H1 (cell line): ENCODE results near the gene DTNB. TPM values are rescaled to one million over a fixed set of nuclear protein-coding genes. Genes with fewer than 3 reads are reported as not detected.

ENCODE experiments used
- CTCF ChIA-PET: fragments of 300-600 bp; sonication (Branson Sonifier 250); formaldehyde crosslinking; loops from one replicate; lab custom pipeline; 2021; ENCODE audit not compliant: partially characterized antibody; lab: Charles Lee
- POLR2A ChIA-PET: fragments of 300-600 bp; sonication (Branson Sonifier 250); formaldehyde crosslinking; loops from one replicate; lab custom pipeline; 2021; ENCODE audit warnings: inconsistent platforms; ENCODE audit not compliant: partially characterized antibody; lab: Charles Lee
- DNase-seq, 2 experiments: peaks; one replicate each; pipeline versions ENCODE4 v3.0.0 to v3.0.0-alpha.2; 2010 to 2022; ENCODE audit warnings: low spot score in 2 of 2, low read depth in 1 of 2, mixed read lengths in 1 of 2
- FAIRE-seq: peaks from 2 replicates; lab custom pipeline; 2011; peaks lifted over from hg19 to GRCh38; lab: Jason Lieb, UNC
- H2AFZ ChIP-seq: 2 replicates; pipeline ENCODE4 v1.8.1; 2012; ENCODE audit warnings: low read length, inconsistent platforms
- H2AK5ac ChIP-seq: 2 replicates; pipeline ENCODE4 v1.6.1; 2013; ENCODE audit warnings: low read depth, low read length
- H2BK120ac ChIP-seq: replicated peaks from 2 replicates; pipeline ENCODE3; 2013; ENCODE audit warnings: low read depth, low read length, inconsistent platforms
- H2BK12ac ChIP-seq: 2 replicates; pipeline ENCODE4 v1.6.1; 2013; ENCODE audit warnings: low read depth, low read length
- H2BK15ac ChIP-seq: 2 replicates; pipeline ENCODE4 v1.6.1; 2013; ENCODE audit warnings: low read length
- H2BK20ac ChIP-seq: 2 replicates; pipeline ENCODE4 v1.6.1; 2013; ENCODE audit warnings: low read length
- H2BK5ac ChIP-seq: 2 replicates; pipeline ENCODE4 v1.6.1; 2013; ENCODE audit warnings: low read depth, low read length
- H3K14ac ChIP-seq: 2 replicates; pipeline ENCODE4 v1.6.1; 2013; ENCODE audit warnings: inconsistent platforms; ENCODE audit not compliant: insufficient read length
- H3K18ac ChIP-seq: 2 replicates; pipeline ENCODE4 v1.6.1; 2013; ENCODE audit warnings: low read length; ENCODE audit errors: extremely low read depth
- H3K23ac ChIP-seq: 2 replicates; pipeline ENCODE4 v1.6.1; 2013; ENCODE audit warnings: inconsistent platforms; ENCODE audit not compliant: insufficient read length
- H3K23me2 ChIP-seq: 2 replicates; pipeline ENCODE4 v1.6.1; 2013; ENCODE audit warnings: low read depth, low read length
- H3K27ac ChIP-seq: 2 replicates; pipeline ENCODE4 v1.6.1; 2011; ENCODE audit warnings: low read depth, low read length, inconsistent platforms
- H3K27me3 ChIP-seq, 4 experiments: replicated peaks in 1 of 4; 1 replicate in 1 of 4; 2 replicates in 3 of 4; pipeline versions ENCODE4 v1.6.1 to v1.8.1; 2011 to 2013; ENCODE audit warnings: low read length in 3 of 4, mild to moderate bottlenecking in 3 of 4, inconsistent platforms in 2 of 4, mixed read lengths in 2 of 4, moderate library complexity in 1 of 4; ENCODE audit not compliant: control insufficient read depth in 3 of 4, insufficient read depth in 3 of 4; ENCODE audit errors: extremely low read depth in 1 of 4
- H3K36me3 ChIP-seq, 4 experiments: 2 replicates each; pipeline versions ENCODE4 v1.6.1 to v1.8.1; 2011 to 2013; ENCODE audit warnings: mild to moderate bottlenecking in 4 of 4, low read length in 3 of 4, moderate library complexity in 2 of 4, control low read depth in 1 of 4, inconsistent platforms in 1 of 4; ENCODE audit not compliant: insufficient read depth in 4 of 4, control insufficient read depth in 2 of 4
- H3K4ac ChIP-seq: replicated peaks from 2 replicates; pipeline ENCODE3; 2013; ENCODE audit warnings: low read length, low read depth, mixed read lengths, inconsistent platforms; ENCODE audit not compliant: insufficient read length
- H3K4me1 ChIP-seq, 4 experiments: replicated peaks in 1 of 4; 1 replicate in 1 of 4; 2 replicates in 3 of 4; pipeline versions ENCODE4 v1.6.1 to v1.8.1; 2011 to 2013; ENCODE audit warnings: low read length in 3 of 4, inconsistent platforms in 2 of 4, mixed read lengths in 1 of 4; ENCODE audit not compliant: insufficient read depth in 4 of 4, control insufficient read depth in 3 of 4
- H3K4me2 ChIP-seq, 2 experiments: 2 replicates each; pipeline versions ENCODE4 v1.6.1 to v1.8.1; 2011 to 2013; ENCODE audit warnings: low read depth in 2 of 2, low read length in 2 of 2, control low read depth in 1 of 2, inconsistent platforms in 1 of 2, mild to moderate bottlenecking in 1 of 2; ENCODE audit not compliant: insufficient read depth in 1 of 2
- H3K4me3 ChIP-seq, 4 experiments: fragments of 200-600, 300-600 bp in 1 of 4; sonication (generic), shearing (Covaris generic), sonication (Bioruptor Twin) in 1 of 4; 2 replicates each; pipeline versions ENCODE4 v1.5.1 to v1.8.1; 2011 to 2016; ENCODE audit warnings: low read length in 4 of 4, low read depth in 3 of 4, control low read depth in 2 of 4, inconsistent platforms in 2 of 4, mild to moderate bottlenecking in 2 of 4, mixed read lengths in 1 of 4, moderate library complexity in 1 of 4; ENCODE audit not compliant: insufficient read depth in 2 of 4; ENCODE audit errors: extremely low read depth in 1 of 4
- H3K56ac ChIP-seq: replicated peaks from 2 replicates; pipeline ENCODE3; 2013; ENCODE audit warnings: low read depth, mild to moderate bottlenecking, mixed read lengths, low read length, inconsistent platforms; ENCODE audit not compliant: insufficient read length
- H3K79me1 ChIP-seq: 2 replicates; pipeline ENCODE4 v1.6.1; 2013; ENCODE audit warnings: low read depth, low read length, control low read depth
- H3K79me2 ChIP-seq, 2 experiments: 2 replicates each; pipeline versions ENCODE4 v1.6.1 to v1.8.1; 2012 to 2013; ENCODE audit warnings: low read length in 2 of 2, mild to moderate bottlenecking in 2 of 2, inconsistent platforms in 1 of 2; ENCODE audit not compliant: insufficient read depth in 2 of 2, control insufficient read depth in 1 of 2
- H3K9ac ChIP-seq, 4 experiments: replicated peaks in 1 of 4; 1 replicate in 1 of 4; 2 replicates in 3 of 4; pipeline versions ENCODE4 v1.6.1 to v1.8.1; 2011 to 2013; ENCODE audit warnings: low read depth in 3 of 4, low read length in 3 of 4, control low read depth in 2 of 4, mild to moderate bottlenecking in 2 of 4, moderate library complexity in 2 of 4, inconsistent platforms in 1 of 4; ENCODE audit errors: extremely low read depth in 1 of 4
- H3K9me3 ChIP-seq, 2 experiments: 2 replicates each; pipeline versions ENCODE4 v1.6.1 to v1.8.1; 2012 to 2013; ENCODE audit warnings: mild to moderate bottlenecking in 2 of 2, moderate library complexity in 2 of 2, control low read depth in 1 of 2, inconsistent platforms in 1 of 2, low read depth in 1 of 2, low read length in 1 of 2, mixed read lengths in 1 of 2; ENCODE audit not compliant: insufficient read depth in 2 of 2
- H4K20me1 ChIP-seq, 2 experiments: replicated peaks in 1 of 2; 2 replicates each; pipeline versions ENCODE3 to v1.8.1; 2011 to 2013; ENCODE audit warnings: inconsistent platforms in 2 of 2, low read length in 2 of 2, mild to moderate bottlenecking in 1 of 2; ENCODE audit not compliant: insufficient read depth in 2 of 2, control insufficient read depth in 1 of 2
- H4K5ac ChIP-seq: 2 replicates; pipeline ENCODE4 v1.6.1; 2013; ENCODE audit warnings: low read length, low read depth, mixed read lengths, inconsistent platforms; ENCODE audit not compliant: insufficient read length
- H4K8ac ChIP-seq: 2 replicates; pipeline ENCODE4 v1.8.0; 2013; ENCODE audit warnings: mild to moderate bottlenecking, moderate library complexity, low read length, inconsistent platforms; ENCODE audit not compliant: insufficient read depth; ENCODE audit errors: extremely low read depth
- H4K91ac ChIP-seq: replicated peaks from 2 replicates; pipeline ENCODE3; 2013; ENCODE audit warnings: low read length, mixed read lengths, inconsistent platforms; ENCODE audit not compliant: insufficient read length
- CHD1 ChIP-seq: IDR thresholded peaks from 2 replicates; pipeline ENCODE4 v1.6.1; 2012; ENCODE audit warnings: low read depth, low read length, improper control_type of control experiment
- HDAC2 ChIP-seq, 2 experiments: fragments of 300-600 bp in 1 of 2; sonication (generic) in 1 of 2; IDR thresholded peaks; 2 replicates each; pipeline ENCODE4 v1.6.1; 2011 to 2012; ENCODE audit warnings: low read depth in 2 of 2, low read length in 2 of 2, mild to moderate bottlenecking in 2 of 2, moderate library complexity in 2 of 2, borderline replicate concordance in 1 of 2, inconsistent platforms in 1 of 2
- NRF1 ChIP-seq: IDR thresholded peaks from 2 replicates; pipeline ENCODE4 v1.6.1; 2011; ENCODE audit warnings: mild to moderate bottlenecking, low read depth, low read length, improper control_type of control experiment
- RFX5 ChIP-seq: IDR thresholded peaks from 2 replicates; pipeline ENCODE4 v1.6.1; 2011; ENCODE audit warnings: low read depth, low read length, improper control_type of control experiment, borderline replicate concordance
- RXRA ChIP-seq: IDR thresholded peaks from 2 replicates; pipeline ENCODE4 v1.6.1; 2011; ENCODE audit warnings: low read depth, mild to moderate bottlenecking, low read length, moderate library complexity; ENCODE audit not compliant: insufficient read depth
- SP2 ChIP-seq: IDR thresholded peaks from 2 replicates; pipeline ENCODE4 v1.6.1; 2012; ENCODE audit warnings: mild to moderate bottlenecking, low read length, inconsistent platforms
- TEAD4 ChIP-seq: IDR thresholded peaks from 2 replicates; pipeline ENCODE4 v1.6.1; 2012; ENCODE audit warnings: low read depth, low read length, inconsistent platforms, mixed read lengths
- WGBS, 2 experiments: shearing (Covaris generic) in 1 of 2; methylation state at CpG; one replicate each; pipeline versions ENCODE4 v1.1.6 to v1.1.7; 2013 to 2015; ENCODE audit warnings: low lambda C conversion rate in 2 of 2, mixed read lengths in 2 of 2, inconsistent platforms in 1 of 2, low coverage in 1 of 2, missing lambda C conversion rate in 1 of 2; ENCODE audit not compliant: insufficient replicate concordance in 2 of 2, insufficient coverage in 1 of 2, insufficient read length in 1 of 2; ENCODE audit errors: extremely low coverage in 1 of 2, missing lambda C conversion rate in 1 of 2; 5-methylcytosine and 5-hydroxymethylcytosine counted together
- polyA plus RNA-seq, 7 experiments: library from polyadenylated mRNA; depleted of rRNA in 3 of 7; stranded (reverse) in 5 of 7; unstranded in 2 of 7; fragments of >200 nt in 5 of 7; fragments of 200-250 nt in 2 of 7; gene quantifications; 1 replicate in 5 of 7; 2 replicates in 1 of 7; 4 replicates in 1 of 7; pipeline versions ENCODE4 v1.2.1 to v1.2.3, GENCODE V29; 2011 to 2013; ENCODE audit warnings: missing spikeins in 2 of 7, mixed read lengths in 2 of 7
- total RNA-seq: library from RNA; stranded (reverse); fragmentation: NEBNext Ultra II Directional; extraction: Animal tissue kit (Norgen Biotek cat#: 25700); gene quantifications from 2 replicates; pipeline ENCODE4 v1.2.1, GENCODE V29; 2021
- TF ChIP-seq, protein P1 (sequence below), 3 experiments: IDR thresholded peaks; 1 replicate in 2 of 3; 2 replicates in 1 of 3; pipeline versions ENCODE4 v1.5.1 to v1.6.1; 2011; ENCODE audit warnings: low read length in 3 of 3, mild to moderate bottlenecking in 3 of 3, inconsistent platforms in 2 of 3, low read depth in 1 of 3, moderate library complexity in 1 of 3; ENCODE audit not compliant: insufficient read depth in 1 of 3; ENCODE audit errors: control extremely low read depth in 1 of 3

Gene DTNB
- total and polyA plus RNA-seq, 2 of the 8 experiments (the other 6 are each of a cell fraction or from before 2014, with no cell fraction given): 39.6 to 49.5 TPM

- no peak overlapping the region for H2BK15ac ChIP-seq
- no peak overlapping the region for H3K4me3 ChIP-seq
- H3K4me2 ChIP-seq: no peak overlapping the region
- no peak overlapping the region for H2AFZ ChIP-seq
- no peak overlapping the region for H2BK5ac ChIP-seq
- WGBS, 2 experiments: 94% methylated on average over 2 of the region's 2 CpGs; no CpG with 5 or more reads in 1 of the 2 experiments
- no peak overlapping the region for H3K27ac ChIP-seq
- ChIA-PET CTCF (no interaction called here), POLR2A (no interaction called here)
- DNase-seq (no peak), FAIRE-seq (no peak)
- no peak overlapping the region for H2BK12ac ChIP-seq
- no peak overlapping the region for H4K5ac ChIP-seq
- H3K4ac ChIP-seq: no peak overlapping the region
- H3K27me3 ChIP-seq: no peaks in the 10 kb centered on the region
- no peak overlapping the region for H3K18ac ChIP-seq
- no peak overlapping the region for H4K8ac ChIP-seq
- H3K23me2 ChIP-seq: no peaks in the 10 kb centered on the region
- peaks cover 0 to 9% (median 3%) of the 10 kb centered on the region in 4 experiments; a peak in 4 of 8 replicates for H3K36me3 ChIP-seq
- no peak overlapping the region for H2AK5ac ChIP-seq
- H3K9ac ChIP-seq: no peak overlapping the region
- H4K20me1 ChIP-seq: no peaks in the 10 kb centered on the region
- no peaks in the 10 kb centered on the region for H3K4me1 ChIP-seq
- H3K9me3 ChIP-seq: peaks cover 0 to 6% of the 10 kb centered on the region in 2 experiments; a peak in 1 of 4 replicates
- H3K79me2 ChIP-seq: peaks cover 0 to 7% of the 10 kb centered on the region in 2 experiments; a peak in 2 of 4 replicates
- no peak overlapping the region for H3K23ac ChIP-seq
- no peak overlapping the region for H2BK120ac ChIP-seq
- H4K91ac ChIP-seq: no peak overlapping the region
- TF ChIP-seq HDAC2 (IDR thresholded peaks at IDR 0.05; ENCODE audit: borderline replicate concordance in 1 of 2, low read depth in 2 of 2, low read length in 2 of 2): no peak
- TF ChIP-seq, protein P1, sequence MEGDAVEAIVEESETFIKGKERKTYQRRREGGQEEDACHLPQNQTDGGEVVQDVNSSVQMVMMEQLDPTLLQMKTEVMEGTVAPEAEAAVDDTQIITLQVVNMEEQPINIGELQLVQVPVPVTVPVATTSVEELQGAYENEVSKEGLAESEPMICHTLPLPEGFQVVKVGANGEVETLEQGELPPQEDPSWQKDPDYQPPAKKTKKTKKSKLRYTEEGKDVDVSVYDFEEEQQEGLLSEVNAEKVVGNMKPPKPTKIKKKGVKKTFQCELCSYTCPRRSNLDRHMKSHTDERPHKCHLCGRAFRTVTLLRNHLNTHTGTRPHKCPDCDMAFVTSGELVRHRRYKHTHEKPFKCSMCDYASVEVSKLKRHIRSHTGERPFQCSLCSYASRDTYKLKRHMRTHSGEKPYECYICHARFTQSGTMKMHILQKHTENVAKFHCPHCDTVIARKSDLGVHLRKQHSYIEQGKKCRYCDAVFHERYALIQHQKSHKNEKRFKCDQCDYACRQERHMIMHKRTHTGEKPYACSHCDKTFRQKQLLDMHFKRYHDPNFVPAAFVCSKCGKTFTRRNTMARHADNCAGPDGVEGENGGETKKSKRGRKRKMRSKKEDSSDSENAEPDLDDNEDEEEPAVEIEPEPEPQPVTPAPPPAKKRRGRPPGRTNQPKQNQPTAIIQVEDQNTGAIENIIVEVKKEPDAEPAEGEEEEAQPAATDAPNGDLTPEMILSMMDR (IDR thresholded peaks at IDR 0.05; ENCODE audit: control extremely low read depth in 1 of 3, insufficient read depth in 1 of 3, low read depth in 1 of 3, low read length in 3 of 3): no peak
- TF ChIP-seq NRF1: no peak
- no peak for TF ChIP-seq CHD1
- TF ChIP-seq TEAD4: no peak
- TF ChIP-seq RFX5: no peak
- TF ChIP-seq SP2: no peak
- no peak for TF ChIP-seq RXRA
- no peaks in the 10 kb centered on the region for H3K79me1 ChIP-seq
- no peak overlapping the region for H2BK20ac ChIP-seq
- no peak overlapping the region for H3K56ac ChIP-seq
- no peak overlapping the region for H3K14ac ChIP-seq
Measured at GRCh38 chr2:25632396-25632795, 41.0 kb downstream of the DTNB start.
